ENCODE data around the gene GAS7.

Gene GAS7

DNA sequence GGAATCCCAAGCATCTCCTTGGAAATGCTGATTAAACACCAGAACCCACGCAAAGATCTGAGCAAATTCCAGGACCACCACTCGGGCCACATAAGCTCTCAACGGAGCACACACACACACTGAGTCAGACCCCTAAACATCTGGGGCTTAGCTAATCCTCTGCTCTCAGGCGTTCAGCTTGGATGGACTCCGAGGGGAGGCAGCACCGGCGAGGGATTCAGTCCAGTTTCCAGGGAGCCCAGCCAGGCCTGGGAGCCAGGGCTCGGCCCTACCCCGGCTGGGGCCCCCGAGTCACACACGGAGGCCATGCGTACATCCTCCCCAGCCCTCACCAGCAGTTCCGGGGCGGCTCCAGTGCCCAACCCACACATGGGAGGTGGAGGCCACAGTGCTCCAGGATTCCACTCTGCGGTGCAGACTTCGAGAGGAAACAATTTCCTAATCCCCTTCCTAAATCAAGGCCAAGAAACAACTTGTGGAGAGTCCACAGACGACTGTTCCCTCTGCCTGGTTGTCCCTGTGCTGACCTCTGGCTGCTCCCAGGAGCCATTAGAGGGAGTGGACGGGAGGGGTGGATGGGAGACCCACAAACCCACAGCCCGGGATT is 70.5 kb downstream of the GAS7 start:
- no peak for DNase-seq

DNA sequence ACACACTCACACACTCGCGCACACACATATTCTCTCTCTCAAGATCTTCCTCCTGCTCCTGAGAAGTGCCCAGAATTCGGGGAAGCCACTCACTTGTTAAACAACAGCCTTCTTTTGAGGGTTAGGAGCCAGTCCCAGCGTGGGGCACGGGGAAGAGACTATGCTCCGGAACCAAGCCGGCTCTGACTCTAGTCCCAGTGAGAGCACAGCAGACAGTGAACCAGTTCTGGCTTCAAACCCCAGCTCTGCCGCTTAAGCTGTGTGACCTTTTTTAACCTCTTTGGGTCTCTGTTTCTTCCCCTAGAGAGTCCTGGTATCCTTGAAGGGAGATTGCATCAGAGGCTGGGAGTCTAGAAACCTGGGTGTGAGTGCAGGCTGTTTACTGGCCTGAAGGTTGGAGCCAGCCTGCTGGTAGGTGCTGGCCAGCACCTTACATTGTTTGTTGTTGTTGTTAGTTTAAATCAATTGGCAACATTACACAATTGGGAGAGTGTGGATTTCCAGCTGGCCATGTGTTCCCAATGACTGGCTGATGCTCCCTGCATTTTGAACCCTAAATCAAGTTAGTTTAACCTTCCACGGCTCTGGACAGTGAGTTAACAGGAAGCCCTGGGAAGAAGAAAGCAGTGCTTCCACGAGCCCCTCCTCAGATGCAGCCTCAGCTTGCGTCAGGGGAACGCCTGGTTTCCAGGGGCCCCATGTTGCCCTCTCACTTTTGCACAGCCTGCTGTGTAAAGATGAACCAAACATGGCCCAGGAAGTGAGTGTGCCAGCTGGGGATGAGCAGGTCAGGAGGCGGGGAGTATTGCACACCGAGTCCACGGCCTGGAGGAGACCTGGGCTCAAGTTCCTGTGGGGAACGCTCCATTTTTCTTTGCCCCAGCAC is 71.5 kb downstream of the GAS7 start:
- DNase-seq, result no peak

- DNase-seq, result no peak
Observed at GRCh38 chr17:10126276-10126615, 72.2 kb downstream of the GAS7 start.

DNA sequence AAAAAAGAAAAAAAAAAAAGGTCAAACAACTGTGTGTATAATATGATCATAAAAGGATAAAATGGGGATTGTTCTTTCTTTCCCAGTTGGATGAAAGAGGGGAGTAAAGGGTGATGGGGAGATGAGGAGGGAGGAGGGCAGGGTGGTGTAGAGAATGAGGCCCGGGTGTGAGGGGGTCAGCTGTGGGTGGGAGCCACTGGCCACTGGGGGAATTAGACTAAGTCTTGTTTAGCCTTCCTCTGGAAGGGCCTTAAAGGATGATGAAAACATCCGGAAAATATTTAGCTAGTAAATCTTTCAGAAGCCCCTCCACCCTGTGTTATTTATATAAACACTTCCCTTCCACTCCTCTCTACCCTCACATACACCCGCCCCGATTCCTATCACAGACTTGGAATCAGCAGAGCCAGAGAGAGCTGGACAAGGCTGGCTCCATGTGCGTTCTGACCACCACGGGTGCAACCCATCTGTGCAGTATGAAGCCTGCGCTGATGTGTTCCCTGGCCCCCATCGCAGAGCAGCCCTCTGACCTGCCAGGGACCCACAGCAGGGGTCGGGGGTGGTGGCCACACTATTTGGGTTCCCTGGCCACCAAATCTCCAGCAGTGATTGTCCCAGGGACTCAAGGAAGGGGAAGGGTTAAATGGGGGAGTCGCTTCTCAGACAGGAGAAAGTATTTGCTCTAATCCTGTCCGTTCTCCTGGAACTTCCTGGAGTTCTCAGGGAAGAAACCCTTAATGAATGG is 72.7 kb downstream of the GAS7 start:
- DNase-seq, result no peak

DNA sequence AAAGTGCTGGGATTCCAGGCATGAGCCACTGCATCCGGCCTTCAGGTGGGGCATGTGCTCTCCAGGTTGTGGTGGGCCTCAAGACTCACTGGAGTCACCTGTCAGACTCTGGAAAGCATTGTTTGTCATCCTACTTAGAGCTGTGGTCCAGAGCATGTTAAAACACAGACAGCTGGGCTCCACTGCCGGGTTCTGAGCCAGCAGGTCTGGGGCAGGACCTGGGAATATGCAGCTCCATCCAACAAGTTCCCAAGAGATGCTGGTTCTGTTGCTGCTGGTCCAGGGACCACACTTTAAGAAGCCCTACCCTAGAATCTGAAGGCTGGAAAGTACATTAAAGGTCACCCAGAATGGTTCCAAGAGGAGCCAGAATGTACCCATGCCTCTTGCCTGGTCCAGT is 75.3 kb downstream of the GAS7 start:
- no peak for DNase-seq

GRCh38 chr17:10121971-10122707 is 76.3 kb downstream of the GAS7 start:
- no peak for DNase-seq

- no peak for DNase-seq
Observed at GRCh38 chr17:10120749-10121148, 77.7 kb downstream of the GAS7 start.

DNA sequence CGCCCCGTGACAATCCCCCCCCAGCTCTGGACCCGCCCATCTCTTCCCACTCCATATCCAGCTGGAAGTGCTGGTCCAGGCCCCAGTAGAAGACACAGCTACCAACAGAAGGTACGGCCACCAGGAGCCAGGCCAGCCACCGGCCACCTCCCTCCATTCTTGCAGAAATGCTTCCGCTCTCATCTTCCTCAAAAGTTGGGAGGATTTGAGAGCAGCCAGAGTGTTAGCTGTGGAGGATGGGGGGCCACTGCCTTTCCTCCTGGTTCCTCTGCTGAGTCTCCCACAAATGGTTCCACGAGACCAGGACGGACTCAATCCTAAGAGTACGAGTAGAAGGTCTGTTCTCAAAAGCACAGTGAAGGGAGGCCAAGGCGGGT is 78.3 kb downstream of the GAS7 start:
- DNase-seq, result no peak

- DNase-seq, result no peak
Observed at GRCh38 chr17:10119203-10120108, 79.0 kb downstream of the GAS7 start.

DNA sequence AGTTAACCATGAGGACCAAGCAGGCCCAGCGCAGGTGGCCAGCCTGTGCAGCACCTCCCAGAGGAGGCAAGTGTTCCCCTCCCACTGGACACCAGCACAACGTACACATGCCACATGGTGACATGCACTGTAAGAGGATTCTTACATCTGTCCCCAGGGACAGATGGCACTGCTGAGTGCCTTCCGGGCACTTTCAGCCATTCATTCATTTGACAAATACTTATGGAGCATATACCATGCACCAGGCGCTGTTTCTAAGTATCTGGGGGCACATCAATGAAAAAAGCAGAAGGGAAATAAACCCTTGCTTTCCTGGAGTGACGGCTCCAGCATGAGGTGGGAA is 79.6 kb downstream of the GAS7 start:
- no peak for DNase-seq

- DNase-seq, result no peak
Observed at GRCh38 chr17:10117581-10118001, 80.8 kb downstream of the GAS7 start.

DNA sequence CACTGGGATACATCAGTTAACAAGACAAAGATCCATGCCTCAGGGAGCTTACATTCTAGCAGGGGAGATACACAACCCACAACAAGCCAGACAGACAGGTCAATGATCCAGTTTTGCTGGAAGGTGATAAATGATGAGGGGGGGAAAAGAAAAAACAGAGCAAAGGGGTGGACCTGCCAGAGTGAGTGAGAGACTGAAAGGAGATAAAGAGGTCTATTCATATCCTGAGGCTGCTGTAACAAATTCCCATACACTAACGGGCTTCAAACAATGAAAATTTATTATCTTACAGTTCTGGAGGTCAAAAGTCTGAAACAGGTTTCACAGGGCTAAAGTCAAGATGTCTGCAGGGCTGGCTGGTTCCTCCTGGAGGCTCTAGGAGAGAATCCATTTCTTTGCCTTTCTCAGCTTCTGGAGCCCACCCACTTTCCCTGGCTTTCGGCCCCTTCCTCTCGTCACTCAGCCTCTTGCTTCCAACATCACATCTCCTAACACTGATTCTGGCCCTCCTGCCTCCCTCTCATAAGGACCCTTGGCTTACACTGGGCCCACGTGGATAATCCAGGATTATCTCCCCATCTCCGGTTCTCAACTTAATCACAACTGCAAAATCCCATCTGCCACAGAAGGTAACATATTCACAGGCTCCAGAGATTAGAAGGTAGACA is 81.5 kb downstream of the GAS7 start:
- no peak for DNase-seq

GRCh38 chr17:10116267-10116666 is 82.1 kb downstream of the GAS7 start:
- no peak for DNase-seq

GRCh38 chr17:10115536-10115932 is 82.9 kb downstream of the GAS7 start:
- DNase-seq, result no peak

- DNase-seq, result no peak
Observed at GRCh38 chr17:10114931-10115535, 83.4 kb downstream of the GAS7 start.

GRCh38 chr17:10112962-10113361 is 85.4 kb downstream of the GAS7 start:
- no peak for DNase-seq

DNA sequence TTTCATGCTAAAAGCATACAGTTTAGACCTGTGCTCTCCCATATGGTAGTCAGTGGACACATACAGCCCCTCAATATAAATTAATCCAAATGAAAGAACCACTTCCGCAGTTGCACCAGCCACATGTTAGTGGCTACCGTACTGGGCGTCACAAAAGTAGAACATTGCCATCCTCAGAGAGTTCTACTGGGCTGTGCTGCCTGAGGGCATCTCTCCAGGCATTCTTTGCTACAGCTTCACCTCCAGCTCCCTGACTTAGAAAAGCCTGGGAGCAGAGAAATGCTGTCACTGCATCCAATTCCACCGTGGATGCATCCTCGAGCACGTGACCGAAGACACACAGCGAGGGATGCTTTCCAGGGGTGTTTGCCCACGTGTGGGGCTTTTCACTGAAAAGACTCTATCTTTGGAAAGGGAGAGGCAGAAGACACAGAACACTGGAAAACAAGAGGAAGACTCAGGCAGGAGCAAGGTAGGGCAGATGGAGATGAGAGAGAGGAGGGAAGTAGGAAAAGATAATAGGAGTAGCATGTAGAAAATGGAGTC is 86.4 kb downstream of the GAS7 start:
- no peak for DNase-seq

DNA sequence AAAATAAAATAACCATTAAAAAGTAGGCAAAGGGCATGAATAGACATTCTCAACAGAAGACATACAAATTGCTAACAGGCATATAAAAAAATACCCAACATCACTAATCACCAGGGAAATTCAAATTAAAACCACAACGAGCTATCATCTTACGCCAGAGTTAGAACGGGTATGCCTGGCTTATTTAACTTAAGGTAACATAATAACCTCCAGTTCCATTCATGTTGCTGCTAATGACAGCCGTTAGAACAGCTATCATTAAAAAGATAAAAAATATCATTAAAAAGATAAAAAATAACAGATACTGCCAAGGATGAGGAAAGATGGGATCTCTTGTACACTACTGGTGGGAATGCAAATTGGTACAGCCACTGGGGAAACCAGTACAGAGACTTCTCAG is 89.3 kb downstream of the GAS7 start:
- DNase-seq, result no peak

GRCh38 chr17:10107316-10108165 is 90.9 kb downstream of the GAS7 start:
- no peak for DNase-seq

GRCh38 chr17:10106067-10106466 is 92.3 kb downstream of the GAS7 start:
- DNase-seq, result no peak
